ENCODE results near the gene LPIN1.

DNA sequence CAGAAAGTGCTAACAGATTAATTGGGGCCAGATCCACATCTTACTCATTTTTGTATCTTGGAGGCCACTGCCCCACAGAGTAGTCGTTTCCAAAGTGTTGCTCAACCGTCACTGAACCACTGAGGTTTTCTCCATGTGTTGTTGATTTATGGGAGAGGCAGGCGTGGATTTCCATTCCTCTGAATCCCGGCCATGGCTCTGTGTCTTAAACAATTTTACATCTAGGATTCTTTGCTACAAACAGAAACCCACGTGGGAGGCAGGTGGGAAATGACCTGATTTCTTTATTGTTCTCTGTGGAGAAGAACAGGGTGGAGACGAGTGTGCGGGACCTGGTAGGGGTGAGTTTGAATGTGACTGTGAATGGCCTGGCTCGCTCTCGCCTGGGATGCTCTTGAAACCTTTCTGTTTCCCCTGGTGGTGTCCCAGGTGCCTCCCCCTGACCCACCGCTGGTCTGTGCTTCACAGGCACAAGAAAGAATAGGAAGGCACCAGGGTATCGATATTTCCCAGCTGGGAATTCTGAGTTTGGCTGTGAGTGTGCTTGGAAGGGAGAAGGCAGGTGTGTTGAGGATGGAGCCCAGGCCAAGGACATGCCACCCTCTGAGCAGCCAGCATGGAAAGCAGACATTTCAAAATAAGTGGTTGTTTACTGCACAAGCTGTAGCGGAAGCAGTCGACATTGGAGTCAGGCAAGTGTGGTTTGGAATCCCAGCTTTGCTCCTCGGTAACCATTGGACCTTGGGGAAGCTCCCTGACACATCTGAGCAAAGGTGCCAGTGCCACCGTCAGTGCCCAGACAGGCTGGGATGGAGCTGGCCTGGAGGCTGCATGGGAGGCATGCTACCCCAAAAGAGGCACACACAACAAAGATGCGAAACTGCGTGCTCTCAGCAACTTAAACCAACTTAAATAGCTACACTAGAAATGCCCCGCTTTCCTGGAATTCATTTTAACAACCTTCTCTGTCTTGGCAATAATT lies 50.0 kb downstream of the LPIN1 start:
- TF ChIP-seq GATA3 (IDR thresholded peaks at IDR 0.05; ENCODE audit: low read depth, low read length) (no peak), GATA2 (IDR thresholded peaks at IDR 0.05; ENCODE audit: low read depth, low read length) (no peak)

Measured in SH-SY5Y (cell line).